Endothelial cell (in vitro differentiated cells): ENCODE data around the gene B2M. TPM values are rescaled to one million over a fixed set of nuclear protein-coding genes. Genes with fewer than 3 reads are reported as not detected.
"Not testable (repeated sequence)": the region's sequence is repeated elsewhere in the genome, so short reads cannot be mapped to it uniquely, and the experiment has no call there.

Experiments used
- DNase-seq: peaks from one replicate; pipeline ENCODE4 v3.0.0; 2021; ENCODE audit warnings: low spot score
- H3K27ac Mint-ChIP-seq: one replicate; pipeline ENCODE4 v1.8.0; 2021; ENCODE audit warnings: mixed read lengths, inconsistent platforms; ENCODE audit not compliant: unreplicated experiment
- H3K27me3 Mint-ChIP-seq: one replicate; pipeline ENCODE4 v1.8.0; 2021; ENCODE audit warnings: mild to moderate bottlenecking, moderate library complexity, mixed read lengths, inconsistent platforms; ENCODE audit not compliant: unreplicated experiment
- H3K36me3 Mint-ChIP-seq: one replicate; pipeline ENCODE4 v1.8.0; 2021; ENCODE audit warnings: mild to moderate bottlenecking, low read depth, mixed read lengths, inconsistent platforms; ENCODE audit not compliant: unreplicated experiment
- H3K4me1 Mint-ChIP-seq: one replicate; pipeline ENCODE4 v1.8.0; 2021; ENCODE audit warnings: mild to moderate bottlenecking, mixed read lengths, inconsistent platforms; ENCODE audit not compliant: unreplicated experiment
- H3K4me3 Mint-ChIP-seq: one replicate; pipeline ENCODE4 v1.8.0; 2021; ENCODE audit warnings: mild to moderate bottlenecking, mixed read lengths, inconsistent platforms; ENCODE audit not compliant: unreplicated experiment
- H3K9me3 Mint-ChIP-seq: one replicate; pipeline ENCODE4 v1.8.0; 2021; ENCODE audit warnings: mixed read lengths, inconsistent platforms; ENCODE audit not compliant: unreplicated experiment
- CTCF ChIP-seq: fragments of 200-600 bp; sonication (generic); IDR thresholded peaks from one replicate; pipeline ENCODE4 v1.5.0; 2021; ENCODE audit warnings: antibody characterized with exemption; ENCODE audit not compliant: unreplicated experiment
- total RNA-seq: library from RNA; stranded (reverse); fragmentation: NEBNext Ultra II Directional; extraction: Animal tissue kit (Norgen Biotek cat#: 25700); gene quantifications from one replicate; pipeline ENCODE4 v1.2.1, GENCODE V29; 2021; ENCODE audit not compliant: unreplicated experiment

The B2M gene
- total RNA-seq, 1 donor from 2014 or later = 546 TPM

GRCh38 chr15:44675911-44676310 is 35.4 kb upstream of the B2M start:
- Mint-ChIP-seq H3K27me3 (peaks cover 1% of the 10 kb centered on the region), H3K4me3 (no peak overlapping the region), H3K4me1 (peaks cover 4% of the 10 kb centered on the region), H3K9me3 (no peaks in the 10 kb centered on the region), H3K36me3 (no peaks in the 10 kb centered on the region), H3K27ac (no peak overlapping the region)
- DNase-seq = no peak
- TF ChIP-seq CTCF = no peak

GRCh38 chr15:44676676-44677075 is 34.6 kb upstream of the B2M start:
- H3K27ac Mint-ChIP-seq = no peak overlapping the region
- DNase-seq = no peak
- peaks cover 4% of the 10 kb centered on the region for H3K4me1 Mint-ChIP-seq
- no peaks in the 10 kb centered on the region for H3K9me3 Mint-ChIP-seq
- no peak overlapping the region for H3K4me3 Mint-ChIP-seq
- TF ChIP-seq CTCF = no peak
- H3K36me3 Mint-ChIP-seq = no peaks in the 10 kb centered on the region
- peaks cover 1% of the 10 kb centered on the region for H3K27me3 Mint-ChIP-seq

GRCh38 chr15:44682211-44682610 is 29.1 kb upstream of the B2M start:
- no peak overlapping the region for H3K27ac Mint-ChIP-seq
- H3K36me3 Mint-ChIP-seq = no peaks in the 10 kb centered on the region
- TF ChIP-seq CTCF = no peak
- no peak for DNase-seq
- peaks cover 4% of the 10 kb centered on the region for H3K4me1 Mint-ChIP-seq
- no peaks in the 10 kb centered on the region for H3K27me3 Mint-ChIP-seq
- no peaks in the 10 kb centered on the region for H3K9me3 Mint-ChIP-seq
- no peak overlapping the region for H3K4me3 Mint-ChIP-seq

GRCh38 chr15:44682809-44683682 is 28.3 kb upstream of the B2M start:
- not testable (repeated sequence) for H3K27ac Mint-ChIP-seq, H3K4me3 Mint-ChIP-seq, DNase-seq, H3K9me3 Mint-ChIP-seq, H3K36me3 Mint-ChIP-seq, H3K27me3 Mint-ChIP-seq, H3K4me1 Mint-ChIP-seq

GRCh38 chr15:44689318-44689717 is 22.0 kb upstream of the B2M start:
- not testable (repeated sequence) for H3K27ac Mint-ChIP-seq, H3K4me3 Mint-ChIP-seq, H3K9me3 Mint-ChIP-seq, H3K27me3 Mint-ChIP-seq, DNase-seq, H3K36me3 Mint-ChIP-seq, H3K4me1 Mint-ChIP-seq

GRCh38 chr15:44690245-44690644 is 21.1 kb upstream of the B2M start:
- H3K27me3 Mint-ChIP-seq = not testable (repeated sequence)

More at GRCh38 chr15:44690245-44690644, 21.1 kb upstream of the B2M start:
- not testable (repeated sequence) for H3K9me3 Mint-ChIP-seq, H3K27ac Mint-ChIP-seq, DNase-seq, H3K36me3 Mint-ChIP-seq, H3K4me3 Mint-ChIP-seq, H3K4me1 Mint-ChIP-seq
